D721Med (cell line): ENCODE measurements around the gene SLC35F4.

Source experiments
- DNase-seq: peaks from one replicate; pipeline ENCODE4 v3.0.0; 2011; ENCODE audit warnings: low spot score; ENCODE audit not compliant: insufficient read length
- FAIRE-seq: peaks from 2 replicates; lab custom pipeline; 2011; peaks lifted over from hg19 to GRCh38; lab: Jason Lieb, UNC
- TF ChIP-seq, protein P1 (sequence below): IDR thresholded peaks from 2 replicates; pipeline ENCODE4 v1.5.1; 2012; ENCODE audit warnings: mild to moderate bottlenecking, control low read depth; ENCODE audit not compliant: insufficient read depth; ENCODE audit errors: missing control alignments

The SLC35F4 gene

GRCh38 chr14:57848786-57849185 lies 17.1 kb downstream of the SLC35F4 start:
- FAIRE-seq = no peak

DNA sequence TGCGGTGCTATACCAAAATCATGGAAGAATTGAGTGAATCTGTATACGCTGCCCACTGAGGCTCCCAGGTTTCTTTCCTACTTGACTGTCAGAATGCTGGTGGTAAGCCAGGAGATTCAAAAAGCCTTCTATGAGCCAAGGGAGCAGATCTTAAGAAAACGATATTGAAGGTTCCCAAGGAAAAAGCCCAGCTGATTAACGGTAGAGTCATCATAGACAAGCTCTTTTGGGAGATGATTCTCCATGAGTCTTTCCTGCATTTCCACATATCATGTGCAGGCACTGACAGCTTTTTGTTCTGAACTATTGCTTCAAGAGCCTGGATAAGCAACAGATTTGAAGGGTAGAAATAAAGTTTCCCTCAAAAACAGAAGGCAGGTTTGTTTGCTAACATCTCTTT lies 17.5 kb downstream of the SLC35F4 start:
- no peak for DNase-seq
- no peak for FAIRE-seq
- TF ChIP-seq, protein P1, sequence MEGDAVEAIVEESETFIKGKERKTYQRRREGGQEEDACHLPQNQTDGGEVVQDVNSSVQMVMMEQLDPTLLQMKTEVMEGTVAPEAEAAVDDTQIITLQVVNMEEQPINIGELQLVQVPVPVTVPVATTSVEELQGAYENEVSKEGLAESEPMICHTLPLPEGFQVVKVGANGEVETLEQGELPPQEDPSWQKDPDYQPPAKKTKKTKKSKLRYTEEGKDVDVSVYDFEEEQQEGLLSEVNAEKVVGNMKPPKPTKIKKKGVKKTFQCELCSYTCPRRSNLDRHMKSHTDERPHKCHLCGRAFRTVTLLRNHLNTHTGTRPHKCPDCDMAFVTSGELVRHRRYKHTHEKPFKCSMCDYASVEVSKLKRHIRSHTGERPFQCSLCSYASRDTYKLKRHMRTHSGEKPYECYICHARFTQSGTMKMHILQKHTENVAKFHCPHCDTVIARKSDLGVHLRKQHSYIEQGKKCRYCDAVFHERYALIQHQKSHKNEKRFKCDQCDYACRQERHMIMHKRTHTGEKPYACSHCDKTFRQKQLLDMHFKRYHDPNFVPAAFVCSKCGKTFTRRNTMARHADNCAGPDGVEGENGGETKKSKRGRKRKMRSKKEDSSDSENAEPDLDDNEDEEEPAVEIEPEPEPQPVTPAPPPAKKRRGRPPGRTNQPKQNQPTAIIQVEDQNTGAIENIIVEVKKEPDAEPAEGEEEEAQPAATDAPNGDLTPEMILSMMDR = no peak

More at GRCh38 chr14:57848786-57849185, 17.1 kb downstream of the SLC35F4 start:
- no peak for DNase-seq
- TF ChIP-seq, protein P1 = no peak

DNA sequence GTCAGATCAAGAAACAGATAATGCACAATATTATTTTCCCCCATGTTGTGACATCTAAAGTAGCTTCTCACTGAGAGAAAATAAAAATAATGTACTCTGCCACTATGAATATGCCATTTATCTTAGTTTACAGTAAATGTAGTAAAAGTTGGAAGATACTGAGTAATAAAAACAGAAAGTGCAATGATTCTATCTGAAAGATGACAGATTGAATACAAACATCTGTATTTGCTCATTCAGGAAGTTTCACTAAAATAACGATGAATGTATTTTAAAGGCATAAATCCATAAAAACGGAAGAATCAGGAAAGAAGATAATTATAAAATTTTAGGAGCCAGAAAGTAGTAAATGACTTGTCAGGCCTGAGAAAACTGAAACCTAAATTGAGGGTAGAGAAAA lies 18.2 kb downstream of the SLC35F4 start:
- FAIRE-seq (no peak), DNase-seq (no peak)
- TF ChIP-seq, protein P1 = no peak

DNA sequence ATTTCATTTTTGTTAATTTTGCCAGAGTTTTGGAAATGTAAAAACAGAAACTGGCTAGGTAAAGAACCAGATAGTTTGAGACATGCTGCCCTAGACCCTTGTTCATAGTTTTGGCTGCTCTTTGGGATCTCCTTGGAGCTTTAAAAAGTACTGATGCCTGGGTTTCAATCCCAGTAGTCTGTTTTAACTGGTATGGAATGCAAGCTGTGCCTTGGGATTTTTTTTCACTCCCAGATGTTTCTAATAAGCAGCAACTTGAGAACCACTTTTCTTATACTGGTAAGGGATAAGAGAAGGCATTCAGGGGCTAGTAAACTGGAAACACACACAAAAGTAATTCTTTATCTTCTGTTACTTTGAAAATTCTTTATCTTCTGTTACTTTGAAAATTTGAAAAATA lies 18.8 kb downstream of the SLC35F4 start:
- TF ChIP-seq, protein P1 = no peak
- FAIRE-seq (no peak), DNase-seq (no peak)

GRCh38 chr14:57846596-57846995 lies 19.3 kb downstream of the SLC35F4 start:
- FAIRE-seq (no peak), DNase-seq (no peak)
- TF ChIP-seq, protein P1 = no peak

GRCh38 chr14:57845802-57846531 lies 19.9 kb downstream of the SLC35F4 start:
- TF ChIP-seq, protein P1 = no peak
- FAIRE-seq (no peak), DNase-seq (no peak)

DNA sequence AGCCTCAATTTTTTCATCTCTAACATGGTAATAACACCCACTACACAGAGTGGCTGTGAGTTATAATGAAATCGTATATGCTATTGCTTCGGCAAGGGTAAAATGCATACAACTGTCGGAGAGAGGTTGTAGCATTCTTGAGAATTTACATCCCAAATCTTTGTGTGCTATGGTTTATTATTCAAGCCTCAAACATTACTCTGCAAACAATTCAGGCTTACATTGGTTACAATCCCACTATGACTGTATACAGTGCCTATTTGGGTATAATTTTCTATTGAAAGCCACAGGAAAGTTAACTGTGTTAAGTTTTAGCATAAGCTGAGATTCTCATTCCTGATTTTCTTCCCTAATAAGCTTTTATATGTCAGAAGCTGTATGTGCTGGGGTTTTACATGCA lies 20.6 kb downstream of the SLC35F4 start:
- TF ChIP-seq, protein P1 = no peak
- FAIRE-seq (no peak), DNase-seq (no peak)
